Raji (cell line): ENCODE measurements around the gene RPL22.

ENCODE experiments used
- POLR2A ChIP-seq: IDR thresholded peaks from 2 replicates; pipeline ENCODE4 v1.6.1; 2011; ENCODE audit warnings: low read depth, low read length, control low read depth; ENCODE audit not compliant: insufficient read depth

RPL22 gene

DNA sequence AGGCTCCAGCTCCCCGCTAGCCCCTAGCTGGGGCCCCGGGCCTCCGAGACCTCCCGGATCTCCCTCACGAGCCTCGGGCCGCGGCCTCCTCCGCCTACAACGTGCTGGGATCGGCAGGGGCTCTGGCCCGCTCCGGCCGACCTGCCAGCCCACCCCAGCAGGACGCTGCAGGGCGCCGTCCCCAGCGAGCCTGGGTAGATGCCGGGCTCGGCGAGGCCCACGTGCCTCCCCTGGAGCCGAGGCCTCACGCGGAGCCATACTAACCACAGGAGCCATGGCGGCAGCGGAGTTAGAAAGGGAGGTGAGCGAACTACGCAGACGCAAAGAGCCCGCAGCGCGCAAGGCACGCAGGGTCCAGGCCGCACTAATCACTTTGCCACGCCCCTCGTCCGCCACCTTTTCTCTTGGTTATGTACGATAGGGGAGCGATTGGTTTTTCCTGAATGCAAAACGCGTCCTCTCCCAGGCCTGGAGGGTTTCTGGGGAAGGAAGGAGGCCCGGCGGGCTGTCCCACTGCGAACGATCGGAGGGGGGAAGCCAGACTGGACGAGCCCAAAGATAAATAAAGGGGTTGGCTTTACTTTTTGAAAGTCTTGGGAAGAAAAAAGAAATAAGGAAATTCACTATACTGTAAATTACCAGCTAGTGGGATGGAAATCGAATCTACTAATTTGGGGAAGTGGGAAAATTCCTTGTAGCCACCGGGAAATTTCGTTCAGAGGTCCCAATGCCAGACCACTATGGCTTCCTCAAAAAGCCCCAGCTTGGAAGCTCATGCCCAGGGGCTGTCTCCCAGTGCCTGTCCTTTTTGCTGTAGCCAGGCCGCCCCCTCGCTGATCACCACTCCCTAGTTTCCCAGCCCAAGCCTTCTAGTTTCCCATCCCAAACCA is at the start of gene RPL22:
TSS of gene RPL22 (minus strand) at position 298 of the 890 bp plus-strand sequence. CDS start at position 276, 22 bp downstream.
- peak; percentile 97 for TF ChIP-seq POLR2A

DNA sequence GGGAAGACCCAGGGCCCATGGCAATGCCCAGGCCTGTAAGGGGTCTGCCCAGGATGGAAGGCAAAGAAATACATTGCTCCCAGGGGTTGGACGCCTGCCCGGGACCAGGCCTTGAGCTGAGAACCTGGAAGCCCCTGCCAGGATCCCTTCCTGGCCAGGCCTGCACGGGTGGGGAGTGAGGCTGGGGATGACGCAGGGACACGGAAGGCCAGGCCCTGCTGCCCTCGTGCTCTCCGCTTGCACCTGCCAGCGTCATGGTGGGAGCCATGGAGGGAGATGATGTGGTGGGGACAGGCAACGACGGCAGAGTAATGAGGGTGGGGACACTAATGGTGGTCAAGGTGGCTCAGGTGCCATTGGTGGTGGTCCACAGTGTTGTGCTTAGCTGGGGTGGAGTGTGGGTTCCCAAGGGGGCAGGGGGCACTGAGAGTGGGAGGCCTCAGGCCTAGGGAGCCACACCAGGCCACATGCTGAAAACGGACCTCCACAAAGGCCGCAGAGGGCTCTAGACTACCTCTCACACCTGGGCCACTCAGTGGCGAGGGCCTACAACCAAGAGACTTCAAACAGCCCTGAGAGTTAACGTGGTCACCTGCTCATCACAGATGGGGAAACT is 48.9 kb upstream of the RPL22 start:
- TF ChIP-seq POLR2A: no peak

DNA sequence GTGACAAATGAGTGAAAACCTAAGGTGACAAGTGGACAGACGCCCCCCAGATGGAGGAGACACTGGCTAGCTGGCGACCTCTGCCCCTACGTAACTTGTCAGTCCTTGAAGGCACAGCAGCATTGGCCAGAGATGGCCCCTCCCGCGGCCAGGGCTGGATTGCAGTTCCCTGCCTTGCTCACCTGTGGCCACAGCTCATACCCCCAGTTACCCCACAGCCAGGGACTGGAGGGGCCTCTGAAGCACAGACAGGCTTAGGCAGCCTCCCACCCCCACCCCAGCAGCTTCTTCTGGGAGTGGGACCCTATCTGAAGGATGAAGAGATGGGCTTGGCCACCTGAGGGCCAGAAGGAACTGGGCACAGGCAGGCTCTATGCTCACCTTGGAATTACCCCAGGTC is 48.3 kb upstream of the RPL22 start:
- TF ChIP-seq POLR2A: no peak

DNA sequence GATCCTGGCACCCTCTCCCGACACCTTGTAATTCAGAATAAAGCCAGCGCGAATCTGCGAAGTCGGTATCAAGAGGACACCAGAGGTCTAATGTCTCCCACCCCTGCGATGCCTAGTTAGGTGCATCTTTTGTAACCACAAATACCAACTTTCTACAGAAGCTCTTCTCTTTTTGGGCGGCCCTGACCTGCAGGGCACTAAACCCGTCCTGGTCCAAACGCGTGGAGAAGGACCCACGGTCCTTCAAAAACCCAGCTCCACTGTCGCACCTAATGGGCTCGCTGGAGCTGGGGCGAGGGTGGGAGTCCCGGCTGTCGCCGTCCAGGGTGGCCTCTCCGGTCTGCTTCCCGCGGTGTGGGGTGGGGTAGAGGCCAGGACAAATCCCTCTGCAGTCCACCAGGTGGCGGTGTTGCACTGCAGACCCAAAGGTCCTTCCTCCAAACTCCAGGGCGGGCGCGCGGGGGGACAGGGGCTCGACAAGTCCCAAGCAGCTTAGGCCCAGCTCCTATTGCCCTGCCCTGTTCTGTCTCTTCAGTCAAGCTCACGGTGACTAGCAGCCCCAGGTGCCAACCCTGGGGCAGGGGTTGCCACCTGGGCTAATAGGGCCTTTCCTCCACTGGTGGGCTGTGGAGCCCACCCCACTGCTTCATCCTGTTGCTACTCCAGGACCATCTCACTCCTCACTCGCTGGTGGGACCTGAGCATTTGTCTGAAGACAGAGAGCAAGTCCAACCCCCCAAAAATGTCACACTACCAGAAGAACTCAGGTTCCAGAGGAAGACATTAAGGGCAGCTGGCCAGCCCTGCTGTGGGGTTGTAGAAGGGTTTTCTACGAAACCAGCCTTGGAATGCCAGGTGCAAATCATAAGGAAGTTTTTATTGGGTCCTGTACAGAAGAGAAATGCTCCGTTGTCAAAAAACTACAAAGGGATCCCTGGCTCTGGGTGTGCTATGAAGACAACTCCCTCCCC is 47.4 kb upstream of the RPL22 start:
- TF ChIP-seq POLR2A: no peak

- no peak for TF ChIP-seq POLR2A
These were observed 46.6 kb upstream of the RPL22 start for GRCh38 chr1:6245869-6246496.

- TF ChIP-seq POLR2A: no peak
These were observed 45.9 kb upstream of the RPL22 start for GRCh38 chr1:6245086-6245868.

DNA sequence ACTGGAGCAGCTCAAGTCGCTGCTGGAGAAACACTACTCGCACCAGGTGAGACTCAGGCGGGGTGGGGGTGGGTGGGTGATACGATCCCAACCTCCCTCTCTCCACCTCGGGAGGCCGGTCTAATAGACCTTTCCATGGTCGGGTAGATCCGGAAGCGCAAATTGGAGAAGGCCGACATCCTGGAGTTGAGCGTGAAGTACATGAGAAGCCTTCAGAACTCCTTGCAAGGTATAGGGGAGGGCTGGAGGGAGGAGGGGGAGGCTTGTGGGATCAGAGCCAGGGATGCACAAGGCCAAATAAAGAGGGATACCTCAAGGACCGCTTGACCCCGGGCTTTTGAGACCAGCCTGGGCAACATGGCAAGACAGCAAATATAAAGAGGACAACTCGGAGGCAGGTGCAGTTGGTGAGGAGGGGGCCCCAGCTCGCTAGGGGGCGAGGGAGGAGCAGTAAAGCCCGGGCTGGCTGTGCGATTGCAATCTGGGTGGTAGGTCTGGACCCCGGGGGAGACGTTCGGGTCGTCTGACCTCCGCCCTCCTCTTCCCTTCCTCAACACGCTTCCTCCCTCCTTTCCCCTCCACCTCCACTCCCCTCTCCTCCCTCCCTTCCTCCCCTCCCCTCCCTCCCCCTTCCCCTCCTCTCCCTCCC is 45.1 kb upstream of the RPL22 start:
- TF ChIP-seq POLR2A: no peak

GRCh38 chr1:6243993-6244392 is 44.6 kb upstream of the RPL22 start, which contains the start of gene HES3:
Gene HES3 (plus strand): TSS chr1:6244179. CDS start chr1:6244366, 187 bp downstream.
- no peak for TF ChIP-seq POLR2A

- TF ChIP-seq POLR2A: no peak
These were observed 43.8 kb upstream of the RPL22 start for GRCh38 chr1:6243053-6243834.

- no peak for TF ChIP-seq POLR2A
These were observed 42.7 kb upstream of the RPL22 start for GRCh38 chr1:6241887-6242740.

DNA sequence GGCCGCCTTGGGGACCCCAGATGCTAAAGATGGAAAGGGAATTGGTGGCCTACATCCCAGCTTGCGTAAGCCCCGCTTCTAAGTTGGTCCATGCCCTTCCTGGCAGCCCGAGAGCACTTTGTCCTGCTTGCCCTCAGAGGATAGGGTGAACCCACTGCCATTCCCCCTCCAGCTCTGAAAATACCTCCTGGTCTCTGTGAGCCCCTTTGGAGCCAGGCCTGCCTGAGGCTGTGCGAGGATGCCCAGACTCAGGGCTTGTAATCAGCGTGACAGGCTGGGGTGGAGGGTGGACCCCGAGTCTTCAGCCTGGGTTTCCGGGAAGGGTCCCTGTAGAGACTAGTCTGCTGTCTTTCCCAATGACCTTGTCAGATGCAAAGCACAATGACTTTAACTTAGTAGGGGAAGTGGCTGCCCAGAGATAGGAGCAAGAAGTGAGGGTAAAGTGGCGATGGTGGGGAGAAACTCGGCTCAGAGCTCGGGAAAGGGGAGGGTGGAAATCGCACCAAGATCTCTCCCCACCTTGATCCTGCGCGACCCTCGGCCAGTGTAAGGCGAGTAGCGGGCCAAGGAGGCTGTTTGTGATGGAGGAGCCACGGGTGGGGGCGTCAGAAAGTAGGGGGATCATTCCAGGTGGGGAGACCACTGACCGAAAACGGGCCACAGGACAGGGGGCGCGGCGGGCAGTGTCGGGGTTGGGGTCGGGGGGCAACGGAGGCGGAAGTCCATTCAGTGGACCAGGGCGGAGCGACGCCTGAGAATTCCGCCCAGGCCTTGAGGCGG is 41.9 kb upstream of the RPL22 start:
- no peak for TF ChIP-seq POLR2A
